Activated B cell treated with CpG ODN at 0.5 μM for 24 hours (primary cell): Measurements from ENCODE around the gene FAS. TPM values are rescaled to one million over a fixed set of nuclear protein-coding genes. Genes with fewer than 3 reads are reported as not detected.

Source experiments
- ATAC-seq: fragments of 200-7000 bp; cut with Tn5 transposase; one replicate; pipeline ENCODE4 v1.10.0; 2021; ENCODE audit warnings: low read depth, mild to moderate bottlenecking, moderate library complexity
- CTCF ChIA-PET: fragments of 350-600 bp; sonication (Branson Sonifier 250); formaldehyde crosslinking; loops from one replicate; lab custom pipeline; 2021; ENCODE audit warnings: antibody characterized with exemption; lab: Charles Lee
- POLR2A ChIA-PET: fragments of 350-600 bp; sonication (Branson Sonifier 250); formaldehyde crosslinking; loops from one replicate; lab custom pipeline; 2021; ENCODE audit warnings: antibody characterized with exemption; lab: Charles Lee
- DNase-seq: peaks from one replicate; pipeline ENCODE4 v3.0.0; 2022
- H3K27ac Mint-ChIP-seq: one replicate; pipeline ENCODE4 v1.8.0; 2020; ENCODE audit warnings: mixed read lengths
- H3K27me3 Mint-ChIP-seq: one replicate; pipeline ENCODE4 v1.8.0; 2021; ENCODE audit warnings: mixed read lengths
- H3K36me3 Mint-ChIP-seq: one replicate; pipeline ENCODE4 v1.8.0; 2021; ENCODE audit warnings: low read depth, mixed read lengths
- H3K4me1 Mint-ChIP-seq: one replicate; pipeline ENCODE4 v1.8.0; 2021; ENCODE audit warnings: mixed read lengths
- H3K4me3 Mint-ChIP-seq: one replicate; pipeline ENCODE4 v1.8.0; 2020; ENCODE audit warnings: mild to moderate bottlenecking, mixed read lengths
- H3K9me3 Mint-ChIP-seq: one replicate; pipeline ENCODE4 v1.8.0; 2020; ENCODE audit warnings: mixed read lengths
- intact Hi-C: fragments of 100-400 bp; cut with micrococcal nuclease; formaldehyde crosslinking; loops from one replicate; pipeline ENCODE4 v1.15.1; 2024
- total RNA-seq: library from RNA; stranded (reverse); gene quantifications from 2 replicates; pipeline ENCODE4 v1.2.3, GENCODE V29; 2022
- TF ChIP-seq, protein P1 (sequence below): fragments of 200-600 bp; IDR thresholded peaks from one replicate; pipeline ENCODE4 v1.8.0; 2022; ENCODE audit warnings: antibody characterized with exemption, mild to moderate bottlenecking

FAS gene
- total RNA-seq, 1 donor from 2014 or later, result 22.6 TPM

GRCh38 chr10:88984525-88984924 lies 6.1 kb upstream of the FAS start:
- H3K9me3 Mint-ChIP-seq, result peaks cover 3% of the 10 kb centered on the region
- H3K27ac Mint-ChIP-seq, result peak overlapping the region; percentile 38
- peaks cover 13% of the 10 kb centered on the region for H3K4me1 Mint-ChIP-seq
- H3K36me3 Mint-ChIP-seq, result no peaks in the 10 kb centered on the region
- H3K27me3 Mint-ChIP-seq, result no peaks in the 10 kb centered on the region
- CTCF ChIA-PET, result interaction anchor here (1.2 kb wide), 1 partner anchor 50 kb away, joined by 3 read pairs; no protein-coding TSS in a partner anchor
- no peak for DNase-seq
- no peak for ATAC-seq
- intact Hi-C loops, result no loop called here
- TF ChIP-seq, protein P1, sequence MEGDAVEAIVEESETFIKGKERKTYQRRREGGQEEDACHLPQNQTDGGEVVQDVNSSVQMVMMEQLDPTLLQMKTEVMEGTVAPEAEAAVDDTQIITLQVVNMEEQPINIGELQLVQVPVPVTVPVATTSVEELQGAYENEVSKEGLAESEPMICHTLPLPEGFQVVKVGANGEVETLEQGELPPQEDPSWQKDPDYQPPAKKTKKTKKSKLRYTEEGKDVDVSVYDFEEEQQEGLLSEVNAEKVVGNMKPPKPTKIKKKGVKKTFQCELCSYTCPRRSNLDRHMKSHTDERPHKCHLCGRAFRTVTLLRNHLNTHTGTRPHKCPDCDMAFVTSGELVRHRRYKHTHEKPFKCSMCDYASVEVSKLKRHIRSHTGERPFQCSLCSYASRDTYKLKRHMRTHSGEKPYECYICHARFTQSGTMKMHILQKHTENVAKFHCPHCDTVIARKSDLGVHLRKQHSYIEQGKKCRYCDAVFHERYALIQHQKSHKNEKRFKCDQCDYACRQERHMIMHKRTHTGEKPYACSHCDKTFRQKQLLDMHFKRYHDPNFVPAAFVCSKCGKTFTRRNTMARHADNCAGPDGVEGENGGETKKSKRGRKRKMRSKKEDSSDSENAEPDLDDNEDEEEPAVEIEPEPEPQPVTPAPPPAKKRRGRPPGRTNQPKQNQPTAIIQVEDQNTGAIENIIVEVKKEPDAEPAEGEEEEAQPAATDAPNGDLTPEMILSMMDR, result no peak
- H3K4me3 Mint-ChIP-seq, result no peak overlapping the region
- POLR2A ChIA-PET, result no interaction called here

GRCh38 chr10:88986549-88987242 lies 3.9 kb upstream of the FAS start:
- intact Hi-C loops, result no loop called here
- Mint-ChIP-seq H3K9me3 (peaks cover 3% of the 10 kb centered on the region), H3K4me3 (no peak overlapping the region), H3K4me1 (peaks cover 26% of the 10 kb centered on the region), H3K27me3 (no peaks in the 10 kb centered on the region), H3K36me3 (peaks cover 8% of the 10 kb centered on the region), H3K27ac (peak overlapping the region; percentile 3)
- no peak for DNase-seq
- no peak for ATAC-seq
- CTCF ChIA-PET, result interaction anchor here (0.7 to 1.1 kb wide), 8 partner anchors 11 to 221 kb away, joined by 3 to 12 read pairs (median 4); no protein-coding TSS in a partner anchor
- TF ChIP-seq, protein P1, result no peak
- POLR2A ChIA-PET, result interaction anchor here (1.0 kb wide), 1 partner anchor 265 kb away, joined by 3 read pairs; the partner anchor contains the start of gene LIPA

DNA sequence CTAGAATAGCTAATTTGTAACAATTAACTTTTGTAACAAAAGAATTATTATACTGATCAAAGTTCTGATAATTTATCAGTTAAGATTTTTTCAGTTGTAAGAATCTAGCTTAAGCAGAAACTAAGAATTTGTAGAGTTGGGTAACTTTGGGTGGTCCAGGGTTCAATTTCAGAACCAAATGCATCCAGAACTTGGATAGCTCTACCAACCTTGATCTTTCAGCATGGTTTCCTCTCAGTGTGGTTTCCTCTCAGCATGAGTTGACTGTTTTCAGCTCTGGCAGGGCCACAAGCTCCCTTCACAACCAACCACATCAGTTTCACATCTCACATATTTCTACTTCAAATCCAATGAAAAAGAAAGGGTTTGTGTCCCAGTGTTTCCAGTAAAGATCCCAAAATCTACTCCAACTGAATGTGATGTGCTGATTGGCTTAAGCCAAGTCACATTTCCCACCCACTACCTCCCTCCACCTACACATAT lies 3.3 kb upstream of the FAS start:
- Mint-ChIP-seq H3K36me3 (peaks cover 10% of the 10 kb centered on the region), H3K9me3 (peaks cover 3% of the 10 kb centered on the region), H3K27ac (no peak overlapping the region), H3K4me1 (peaks cover 32% of the 10 kb centered on the region), H3K4me3 (no peak overlapping the region), H3K27me3 (no peaks in the 10 kb centered on the region)
- no peak for DNase-seq
- TF ChIP-seq, protein P1, result no peak
- ChIA-PET CTCF (interaction anchor here (0.7 to 1.1 kb wide), 8 partner anchors 11 to 221 kb away, joined by 3 to 12 read pairs (median 4); no protein-coding TSS in a partner anchor), POLR2A (interaction anchor here (1.0 kb wide), 1 partner anchor 265 kb away, joined by 3 read pairs; the partner anchor contains the start of gene LIPA)
- no peak for ATAC-seq
- intact Hi-C loops, result no loop called here

DNA sequence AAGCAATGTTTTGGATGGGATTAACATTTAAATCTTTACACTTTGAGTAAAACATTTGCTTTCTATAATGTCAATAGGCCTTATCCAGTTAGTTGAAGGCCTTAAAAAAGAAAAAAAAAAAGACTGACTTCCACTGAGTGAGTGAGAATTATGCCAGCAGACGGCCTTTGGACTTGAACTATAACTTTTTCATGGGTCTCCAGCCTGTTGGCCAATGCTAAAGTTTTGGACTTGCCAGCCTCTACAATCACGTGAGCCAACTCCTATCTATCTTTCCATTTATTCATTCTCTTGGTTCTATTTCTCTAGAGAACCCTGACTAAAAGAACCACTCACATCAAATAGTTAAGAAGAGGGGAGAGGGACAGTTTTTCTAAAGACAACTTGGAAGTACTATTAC lies 2.8 kb upstream of the FAS start:
- H3K27me3 Mint-ChIP-seq, result no peaks in the 10 kb centered on the region
- intact Hi-C loops, result no loop called here
- peaks cover 36% of the 10 kb centered on the region for H3K4me1 Mint-ChIP-seq
- no peak overlapping the region for H3K27ac Mint-ChIP-seq
- DNase-seq (no peak), ATAC-seq (no peak)
- H3K36me3 Mint-ChIP-seq, result peaks cover 10% of the 10 kb centered on the region
- CTCF ChIA-PET, result interaction anchor here (0.9 to 1.1 kb wide), 4 partner anchors 51 to 220 kb away, joined by 3 to 12 read pairs (median 4); no protein-coding TSS in a partner anchor
- TF ChIP-seq, protein P1, result no peak
- peaks cover 3% of the 10 kb centered on the region for H3K9me3 Mint-ChIP-seq
- POLR2A ChIA-PET, result interaction anchor here (0.7 kb wide), 1 partner anchor 223 kb away, joined by 3 read pairs; no protein-coding TSS in a partner anchor
- no peak overlapping the region for H3K4me3 Mint-ChIP-seq

GRCh38 chr10:88989423-88989822 lies 1.2 kb upstream of the FAS start:
- no peaks in the 10 kb centered on the region for H3K27me3 Mint-ChIP-seq
- ATAC-seq, result no peak
- peaks cover 10% of the 10 kb centered on the region for H3K36me3 Mint-ChIP-seq
- peak overlapping the region; percentile 74 for H3K27ac Mint-ChIP-seq
- peaks cover 3% of the 10 kb centered on the region for H3K9me3 Mint-ChIP-seq
- DNase-seq, result no peak
- intact Hi-C loops, result no loop called here
- POLR2A ChIA-PET, result interaction anchor here (1.2 to 2.8 kb wide), 5 partner anchors 10 to 109 kb away, joined by 3 to 18 read pairs (median 13); partner anchors contain the start of gene STAMBPL1
- TF ChIP-seq, protein P1, result no peak
- H3K4me1 Mint-ChIP-seq, result peaks cover 46% of the 10 kb centered on the region
- CTCF ChIA-PET, result interaction anchor here (1.7 to 3.3 kb wide), 2 partner anchors 10 to 56 kb away, joined by 6 to 22 read pairs; no protein-coding TSS in a partner anchor
- peak overlapping the region; percentile 95 for H3K4me3 Mint-ChIP-seq
